ENCODE measurements around the gene SPRY4.
"Not testable (repeated sequence)": the region's sequence is repeated elsewhere in the genome, so short reads cannot be mapped to it uniquely, and the experiment has no call there.

The SPRY4 gene

DNA sequence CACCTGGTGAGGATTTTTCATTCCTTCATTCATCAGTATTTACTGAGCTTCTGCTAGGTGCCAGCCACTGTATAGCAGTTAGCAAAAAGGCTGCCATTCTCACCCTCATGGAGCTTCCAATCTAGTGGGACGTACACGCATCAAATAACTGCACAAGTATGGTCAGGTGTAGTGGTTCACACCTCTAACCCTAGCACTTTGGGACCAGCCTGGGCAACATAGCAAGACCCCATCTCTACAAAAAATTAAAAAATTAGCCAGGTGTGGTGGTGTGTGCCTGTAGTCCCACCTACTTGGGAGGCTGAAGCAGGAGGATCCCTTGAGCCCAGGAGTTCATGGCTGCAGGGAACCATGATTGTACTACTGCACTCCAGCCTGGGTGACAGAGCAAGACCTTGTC lies 8.9 kb upstream of the SPRY4 start:
- not testable (repeated sequence) for DNase-seq

DNA sequence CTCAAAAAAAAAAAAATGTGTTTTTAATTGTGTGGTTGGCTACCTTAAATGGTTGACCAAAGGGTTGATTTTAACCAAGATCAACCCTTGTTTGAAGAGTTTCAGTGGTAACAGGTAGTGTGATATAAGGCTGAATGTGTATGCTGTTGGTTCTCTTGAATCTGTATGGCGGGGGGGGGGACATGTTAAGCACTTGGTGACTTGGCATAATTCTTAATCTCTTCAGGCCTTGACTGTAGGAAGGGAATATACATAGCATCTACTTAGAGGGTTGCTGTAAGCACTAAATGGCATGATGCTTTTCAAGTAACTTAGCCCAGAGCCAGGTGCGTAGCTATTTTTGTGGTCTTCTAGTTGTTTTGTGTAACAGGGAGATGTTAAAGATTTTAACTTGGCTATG lies 5.6 kb upstream of the SPRY4 start:
- no peak for DNase-seq

DNA sequence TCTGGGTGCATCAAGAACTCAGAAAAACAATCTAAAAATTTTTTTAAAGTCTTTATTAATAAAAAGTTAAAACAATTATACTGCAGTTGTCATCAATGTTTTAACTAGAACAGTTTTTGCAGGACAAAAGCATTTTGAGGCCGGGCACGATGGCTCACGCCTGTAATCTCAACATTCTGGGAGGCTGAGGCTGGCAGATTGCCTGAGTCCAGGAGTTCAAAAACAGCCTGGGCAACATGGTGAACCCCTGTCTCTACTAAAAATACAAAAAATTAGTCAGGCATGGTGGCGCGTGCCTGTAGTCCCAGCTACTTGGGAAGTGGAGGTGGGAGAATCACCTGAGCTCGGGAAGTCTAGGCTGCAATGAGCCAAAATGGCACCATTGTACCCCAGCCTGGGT lies 5.2 kb upstream of the SPRY4 start:
- DNase-seq, result no peak

DNA sequence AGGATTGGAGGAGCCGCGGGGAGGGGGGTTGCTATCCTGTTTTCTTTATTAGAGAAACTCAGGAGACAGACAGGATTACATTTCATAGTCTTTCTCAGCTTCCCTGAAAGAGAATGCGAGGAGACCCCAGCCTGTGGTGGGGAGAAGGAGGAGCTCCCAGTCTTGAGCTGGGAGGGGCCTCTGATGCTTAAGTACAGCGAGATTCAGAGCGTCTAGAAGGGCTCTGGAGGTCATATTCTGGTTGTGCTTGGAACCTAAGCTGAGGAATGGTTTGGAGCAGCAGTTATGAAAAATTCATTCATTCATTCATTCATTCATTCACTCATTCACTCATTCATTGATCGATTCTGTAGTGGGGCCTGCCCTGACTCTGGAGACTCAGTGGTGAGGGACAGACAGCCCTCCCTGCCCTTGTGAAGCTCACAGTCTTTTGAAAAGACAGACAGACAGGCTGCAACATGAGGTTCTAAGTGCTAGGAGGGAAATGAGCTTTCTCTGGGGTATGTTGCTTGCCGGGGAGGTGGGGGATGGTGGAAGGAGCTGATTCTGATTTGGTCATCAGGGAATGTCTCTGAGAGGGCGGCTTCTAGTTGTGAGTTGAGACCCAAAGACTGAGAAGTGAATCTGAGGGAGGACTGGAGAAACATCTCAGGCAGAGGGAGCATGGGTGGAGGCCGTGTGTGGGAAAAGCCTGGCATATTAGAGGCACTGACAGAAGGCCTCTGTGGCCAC lies 2.5 kb upstream of the SPRY4 start:
- DNase-seq, result no peak

DNA sequence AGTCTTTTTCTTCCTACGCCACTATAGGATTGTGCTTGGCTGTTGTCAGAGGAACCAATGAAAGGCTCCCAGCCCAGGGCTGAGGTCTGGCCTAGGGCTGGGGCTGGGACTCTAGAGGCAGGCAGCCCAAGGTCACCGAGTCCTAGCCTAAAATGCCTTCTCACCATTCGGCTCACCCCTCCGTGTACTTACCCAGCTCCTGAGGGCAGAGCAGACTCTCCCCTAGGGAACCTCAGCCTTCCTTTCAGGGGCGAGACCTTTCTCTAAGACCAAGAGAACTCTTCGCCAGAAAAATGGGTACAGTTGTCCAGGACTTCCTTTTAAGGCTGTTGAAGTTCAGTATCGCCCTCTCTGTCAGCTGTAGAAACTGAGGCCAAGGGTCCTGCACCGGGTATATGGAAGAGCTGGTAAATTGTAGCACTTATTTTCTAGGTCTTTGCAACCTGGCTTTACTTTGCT lies 1.7 kb upstream of the SPRY4 start:
- no peak for DNase-seq

DNA sequence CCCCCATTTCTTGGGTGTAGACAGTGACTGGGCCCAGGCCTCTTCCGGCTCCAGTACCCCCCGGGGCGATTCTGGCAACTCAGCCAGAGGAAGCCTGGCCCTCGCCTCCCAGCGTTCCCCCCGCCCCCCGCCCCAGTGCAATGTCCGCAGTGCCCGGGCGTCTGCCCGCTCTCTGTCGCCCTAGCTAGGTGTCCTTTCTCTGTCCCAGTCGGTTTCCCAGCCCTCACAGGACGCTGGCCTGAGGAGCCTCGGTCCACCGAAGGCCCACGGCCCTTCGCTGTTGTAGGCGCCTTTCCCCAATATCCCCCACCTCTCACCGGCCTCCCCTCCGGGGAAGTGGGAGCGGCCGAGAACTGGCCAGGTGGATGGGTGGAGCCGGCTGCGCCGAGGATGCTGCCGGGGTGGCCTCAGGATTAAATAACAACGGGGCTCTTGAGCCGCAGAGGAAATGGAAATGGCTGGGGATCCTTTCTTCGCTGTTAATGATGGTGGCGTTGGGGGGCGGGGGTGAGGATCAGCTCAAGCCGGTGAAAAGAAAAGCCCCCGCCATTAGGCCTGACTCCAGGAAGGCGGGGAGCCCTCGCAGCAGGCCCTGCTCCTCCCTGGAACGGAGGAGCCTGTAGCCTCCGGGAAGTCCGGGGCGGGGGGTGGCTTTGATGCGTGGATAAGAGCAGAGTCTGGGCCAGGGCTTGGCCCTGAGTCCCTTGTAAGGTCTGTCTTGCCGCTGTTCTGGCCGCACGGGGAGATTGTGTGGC lies 1.1 kb upstream of the SPRY4 start:
- peak; percentile 39 for DNase-seq

DNA sequence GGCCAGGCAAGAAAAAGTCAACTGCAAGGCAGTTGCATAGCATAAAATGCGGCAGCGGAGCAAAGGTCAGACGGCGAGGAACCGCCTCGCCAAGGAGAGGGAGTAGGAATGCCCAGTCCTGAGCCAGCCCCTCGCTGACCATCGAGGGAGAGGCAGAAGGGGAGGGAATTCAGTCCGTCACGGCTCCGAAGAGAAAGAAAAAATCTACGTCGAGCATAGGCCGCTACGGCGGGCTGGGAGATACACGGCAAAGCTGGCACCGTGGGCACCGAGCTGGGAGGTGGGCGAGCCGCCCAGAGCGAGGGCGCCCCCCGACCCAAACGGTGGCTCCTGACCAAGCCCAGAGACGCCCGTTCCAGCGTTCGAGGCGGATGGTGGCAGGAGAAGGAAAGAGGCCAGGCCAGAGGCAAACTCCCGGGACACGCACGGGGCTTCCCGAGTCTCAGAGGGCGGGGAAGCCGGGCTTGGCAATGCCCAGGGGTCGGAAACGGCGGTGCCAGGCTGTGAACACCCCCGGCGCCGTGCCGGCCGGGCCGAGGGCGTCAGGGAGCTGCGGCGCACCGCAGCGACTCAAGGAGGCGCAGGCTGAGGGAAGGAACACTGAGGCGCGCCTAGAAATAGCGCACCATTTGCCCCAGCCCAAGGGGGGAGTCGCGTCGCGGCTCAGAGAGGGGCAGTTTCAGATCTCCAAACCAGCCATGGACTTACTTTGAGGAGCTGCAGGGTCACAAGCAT lies 518 bp downstream of the SPRY4 start:
- no peak for DNase-seq

DNA sequence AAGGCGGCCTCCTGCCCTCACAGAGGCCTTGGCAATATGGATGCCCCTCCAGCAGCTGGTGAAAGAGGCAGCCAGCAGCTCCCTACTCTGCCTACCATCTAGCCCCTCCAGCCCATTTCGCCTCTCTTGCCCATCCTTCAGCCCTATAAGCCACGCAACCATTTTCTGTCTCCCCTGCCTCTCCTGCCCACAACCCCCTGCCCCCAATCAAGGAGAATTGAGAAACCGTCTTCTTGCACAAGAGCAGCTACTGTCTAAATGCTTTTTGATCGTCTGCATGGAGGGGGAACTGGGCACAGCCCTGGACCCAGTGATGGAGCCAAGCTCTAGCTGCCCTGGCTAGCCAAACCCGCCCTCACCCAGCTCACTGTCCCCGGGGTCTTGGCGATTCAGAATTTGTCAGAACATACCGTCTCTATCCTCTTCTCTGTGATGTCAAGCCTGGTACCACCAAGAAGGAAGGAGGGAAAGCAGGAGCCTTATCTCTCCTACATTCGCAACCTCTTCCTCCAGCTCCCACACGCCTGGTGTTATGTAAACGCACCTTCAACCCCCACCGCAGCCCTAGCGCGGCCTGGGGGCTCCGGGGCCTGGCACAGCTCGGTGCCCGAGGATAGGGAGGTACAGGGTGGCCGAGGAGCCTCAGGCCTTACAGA lies 1.2 kb downstream of the SPRY4 start:
- DNase-seq, result no peak

DNA sequence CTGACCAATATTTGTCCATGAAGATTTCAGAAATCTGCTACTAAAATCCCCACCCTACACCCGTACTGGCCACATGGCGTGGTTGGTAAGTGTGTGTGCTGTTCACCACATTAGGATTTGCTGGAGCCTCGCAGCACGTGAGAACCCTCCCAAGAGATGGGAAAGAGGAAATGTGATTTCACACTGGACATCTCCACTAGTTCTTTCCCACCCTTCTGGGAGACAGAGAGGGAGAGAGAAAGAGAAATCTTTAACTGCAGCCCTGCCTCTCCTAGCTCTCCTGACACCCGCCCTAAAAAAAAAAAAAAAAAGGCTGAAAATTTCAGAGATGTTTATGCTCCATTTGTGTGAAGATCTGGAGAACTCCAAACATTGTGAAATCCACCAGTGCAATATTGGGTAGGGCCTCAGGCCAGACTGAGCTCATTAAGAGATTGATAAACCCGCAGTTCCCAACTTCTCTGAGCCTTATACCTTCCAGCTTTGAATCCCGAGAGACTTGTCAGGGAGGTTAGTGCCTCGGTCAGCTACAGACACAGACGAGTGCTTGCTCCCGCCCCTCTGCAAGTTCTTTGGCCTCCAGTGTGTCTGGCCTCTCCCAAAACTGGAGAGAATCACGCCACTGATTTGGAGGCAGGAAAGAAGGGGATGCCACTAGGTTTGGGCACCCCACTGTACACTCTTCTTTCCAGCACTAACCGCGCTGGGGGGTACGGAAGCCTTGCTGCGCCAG lies 1.9 kb downstream of the SPRY4 start:
- no peak for DNase-seq

DNA sequence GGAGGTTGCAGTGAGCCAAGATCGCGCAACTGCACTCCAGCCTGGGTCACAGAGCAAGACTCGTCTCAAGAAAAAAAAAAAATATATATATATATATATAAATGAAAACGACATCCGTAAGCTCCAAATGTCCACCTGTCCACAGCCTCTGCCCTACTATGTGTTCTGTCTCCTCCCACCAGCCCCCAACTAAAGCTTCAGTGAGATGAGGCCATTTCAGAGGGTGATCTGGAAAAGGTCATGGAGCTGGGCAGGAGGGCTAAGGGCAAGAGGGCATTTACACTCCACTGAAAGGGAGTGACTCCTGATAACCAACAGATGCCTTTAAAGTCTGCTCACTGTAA lies 2.4 kb downstream of the SPRY4 start:
- DNase-seq, result no peak

DNA sequence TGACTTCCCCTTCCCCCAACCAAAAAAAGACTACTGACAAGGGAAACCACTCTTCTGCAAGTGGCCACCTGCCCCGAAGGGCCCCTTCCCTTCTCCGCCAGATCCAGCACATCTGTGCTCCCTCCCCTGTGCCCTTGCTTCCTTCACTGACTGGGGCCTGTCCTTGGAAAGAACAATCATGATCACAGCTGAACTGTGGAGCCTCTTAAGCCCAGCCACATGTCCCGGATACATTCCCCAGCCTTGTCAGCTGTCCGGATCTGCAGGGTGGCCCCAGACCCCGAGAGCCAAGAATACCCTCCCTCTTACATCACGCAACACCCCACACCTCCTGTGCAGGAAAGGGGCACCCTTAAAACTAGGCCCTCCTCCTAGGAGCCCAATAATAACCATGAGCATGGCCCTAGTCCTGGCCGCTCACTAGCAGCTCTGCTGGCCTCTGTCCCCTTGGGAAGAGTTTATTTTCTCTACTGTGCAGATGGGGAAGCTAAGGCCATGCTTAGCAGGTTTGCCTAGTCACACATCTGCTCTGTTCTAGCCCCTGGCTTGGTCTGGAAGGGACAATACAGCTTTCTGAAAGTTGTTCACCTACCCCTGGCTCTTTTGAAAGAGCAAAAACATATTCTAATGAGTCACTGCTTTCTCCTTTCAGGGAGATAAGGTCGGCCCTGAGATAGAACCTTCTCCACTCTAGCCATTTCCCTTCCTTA lies 3.8 kb downstream of the SPRY4 start:
- no peak for DNase-seq

DNA sequence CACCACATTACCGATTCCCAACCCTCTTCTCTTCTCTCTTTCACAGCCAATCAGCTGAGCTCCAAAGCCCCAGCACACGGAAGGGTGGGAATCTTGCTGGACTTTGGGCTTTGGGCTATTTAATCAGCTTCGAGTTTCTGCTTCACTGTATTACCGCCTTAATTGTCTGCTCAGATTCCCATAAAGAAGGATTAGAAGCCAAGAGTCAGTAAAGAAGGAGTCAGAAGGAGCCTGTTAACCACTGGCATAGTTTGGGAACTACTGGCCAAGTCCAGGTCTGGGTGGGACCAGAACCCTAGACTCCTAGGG lies 4.4 kb downstream of the SPRY4 start:
- no peak for DNase-seq

DNA sequence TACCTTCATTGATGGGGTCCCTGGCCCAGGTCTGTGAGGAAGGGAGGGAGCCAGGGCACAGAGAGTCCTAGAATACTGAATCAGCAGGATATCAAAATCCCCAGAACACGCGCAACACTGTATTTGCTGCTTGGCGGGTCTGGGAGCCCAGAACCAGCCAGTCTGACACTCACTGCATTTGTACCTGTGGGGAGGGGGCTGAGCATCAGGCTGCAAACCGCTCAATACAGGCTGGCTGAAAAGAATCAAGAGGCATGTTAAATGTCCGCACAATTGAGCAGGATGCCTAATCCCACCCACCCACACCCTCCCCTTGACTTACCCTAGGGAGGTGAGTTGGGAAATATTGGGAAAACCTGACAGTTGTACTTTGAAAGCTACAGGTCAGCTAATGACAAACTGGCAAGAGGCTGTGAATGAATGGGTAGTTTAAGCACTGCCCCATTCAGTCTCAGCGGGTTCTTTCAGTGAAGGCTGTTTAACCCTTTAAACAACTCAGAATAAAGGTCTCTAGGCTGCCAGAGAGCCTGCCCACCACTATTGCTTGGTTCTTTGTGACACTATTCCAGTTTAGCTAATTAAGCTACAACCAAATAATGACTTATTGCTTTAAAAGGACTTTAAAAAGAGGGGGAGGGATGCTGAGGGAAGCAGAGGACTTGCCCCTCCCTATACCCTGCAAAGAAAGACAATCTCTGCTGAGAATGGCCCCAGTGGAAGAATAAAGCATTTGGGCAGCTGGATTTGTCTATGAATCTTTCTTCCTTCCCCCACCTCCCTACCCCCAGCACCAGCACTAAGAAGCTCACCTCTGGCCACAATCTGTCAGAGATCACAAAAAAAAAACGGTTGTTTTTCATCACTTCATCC lies 5.0 kb downstream of the SPRY4 start:
- no peak for DNase-seq

DNA sequence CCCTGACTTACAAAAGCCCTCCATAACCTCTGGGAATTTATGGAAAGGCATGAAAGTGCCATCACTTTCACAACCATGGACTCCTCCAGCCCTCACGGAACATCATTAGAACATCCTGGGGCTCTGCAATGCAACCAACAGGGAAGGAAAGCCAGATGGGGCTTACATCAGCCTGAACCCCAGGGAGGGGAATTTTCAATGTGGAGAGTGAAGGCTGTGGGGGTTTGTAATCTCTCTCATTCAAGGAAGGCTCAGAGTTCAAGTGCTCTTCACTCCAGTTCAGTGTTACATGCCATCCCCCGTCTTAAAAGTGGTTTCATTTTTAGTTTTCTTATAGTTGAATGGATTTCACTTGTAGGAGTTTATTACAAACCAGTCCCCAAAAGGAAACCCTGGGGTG lies 5.7 kb downstream of the SPRY4 start:
- DNase-seq, result no peak

DNA sequence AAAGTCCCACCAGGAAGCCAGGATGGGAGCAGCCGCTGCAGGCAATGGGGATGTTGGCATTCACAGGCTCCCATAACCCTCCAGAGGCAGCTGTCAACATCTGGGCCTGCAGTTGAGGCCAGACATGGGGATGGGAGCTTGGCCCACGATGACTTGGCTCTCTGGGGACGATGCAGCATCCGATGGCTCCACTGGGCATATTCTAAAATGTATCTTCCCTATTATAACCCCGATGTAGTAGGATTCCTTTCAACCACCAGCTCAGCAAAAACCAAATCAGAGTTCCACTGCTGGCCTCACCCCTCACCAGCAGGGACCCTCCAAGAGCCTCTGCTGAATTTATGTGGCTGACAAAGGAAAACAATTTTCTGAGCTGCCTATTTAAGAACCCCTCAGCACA lies 7.1 kb downstream of the SPRY4 start:
- no peak for DNase-seq

DNA sequence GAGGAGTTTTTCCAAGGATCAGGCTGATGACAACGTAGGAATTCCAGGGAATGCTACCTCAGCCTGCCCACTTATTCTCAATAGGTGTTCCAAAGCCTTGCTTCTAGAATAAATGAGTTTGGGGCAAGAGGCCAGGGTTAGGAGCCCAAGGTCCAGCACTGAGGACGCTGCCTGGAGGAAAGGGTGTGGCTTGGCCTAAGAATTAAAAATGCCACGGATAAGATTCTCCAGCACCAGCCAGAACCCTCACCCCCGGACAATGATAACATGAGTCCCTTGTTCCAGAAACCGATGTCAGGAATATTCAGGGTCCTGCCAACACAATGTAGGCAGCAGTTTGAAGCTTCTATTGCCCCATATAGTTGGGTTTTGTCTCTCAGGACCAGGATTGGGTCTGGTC lies 7.6 kb downstream of the SPRY4 start:
- DNase-seq, result no peak

DNA sequence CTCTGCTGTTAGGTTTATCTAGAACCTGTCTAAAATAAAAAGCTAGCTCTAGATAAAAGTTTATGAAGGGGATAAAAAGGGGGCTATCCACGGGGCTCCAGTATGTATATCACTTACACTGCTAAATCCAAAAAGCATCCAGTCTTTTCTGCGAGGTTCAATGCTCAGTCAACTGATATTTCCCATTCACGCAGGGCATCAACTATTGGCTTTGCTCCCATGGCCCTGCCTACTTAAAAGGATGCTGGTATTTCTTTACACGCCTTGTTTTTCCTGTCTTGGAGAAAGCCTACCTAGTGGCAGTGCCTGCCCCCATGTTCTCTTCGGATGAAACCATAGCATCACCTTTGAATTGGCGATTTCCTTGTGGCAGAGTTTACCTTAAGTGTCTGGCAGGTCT lies 8.1 kb downstream of the SPRY4 start:
- DNase-seq, result no peak

DNA sequence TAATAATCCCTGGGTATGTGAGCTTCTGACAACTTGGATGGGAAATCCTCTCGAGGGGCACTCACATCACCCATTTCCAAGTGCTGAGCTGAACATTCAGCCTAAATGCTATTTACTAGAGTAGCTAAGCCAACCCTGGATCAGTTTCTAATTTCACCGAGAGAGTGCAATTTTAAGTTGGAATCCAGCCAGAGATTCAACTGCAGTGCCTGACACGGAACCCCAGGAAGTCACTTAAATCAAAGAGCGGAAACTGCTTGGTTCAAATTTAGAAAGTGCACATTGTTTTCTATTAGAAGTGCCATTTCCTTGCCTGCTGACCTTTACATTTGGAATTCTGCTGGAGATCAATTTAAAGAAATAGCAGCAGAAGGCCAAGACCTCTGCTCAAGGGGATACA lies 8.8 kb downstream of the SPRY4 start:
- DNase-seq, result peak; percentile 86

DNA sequence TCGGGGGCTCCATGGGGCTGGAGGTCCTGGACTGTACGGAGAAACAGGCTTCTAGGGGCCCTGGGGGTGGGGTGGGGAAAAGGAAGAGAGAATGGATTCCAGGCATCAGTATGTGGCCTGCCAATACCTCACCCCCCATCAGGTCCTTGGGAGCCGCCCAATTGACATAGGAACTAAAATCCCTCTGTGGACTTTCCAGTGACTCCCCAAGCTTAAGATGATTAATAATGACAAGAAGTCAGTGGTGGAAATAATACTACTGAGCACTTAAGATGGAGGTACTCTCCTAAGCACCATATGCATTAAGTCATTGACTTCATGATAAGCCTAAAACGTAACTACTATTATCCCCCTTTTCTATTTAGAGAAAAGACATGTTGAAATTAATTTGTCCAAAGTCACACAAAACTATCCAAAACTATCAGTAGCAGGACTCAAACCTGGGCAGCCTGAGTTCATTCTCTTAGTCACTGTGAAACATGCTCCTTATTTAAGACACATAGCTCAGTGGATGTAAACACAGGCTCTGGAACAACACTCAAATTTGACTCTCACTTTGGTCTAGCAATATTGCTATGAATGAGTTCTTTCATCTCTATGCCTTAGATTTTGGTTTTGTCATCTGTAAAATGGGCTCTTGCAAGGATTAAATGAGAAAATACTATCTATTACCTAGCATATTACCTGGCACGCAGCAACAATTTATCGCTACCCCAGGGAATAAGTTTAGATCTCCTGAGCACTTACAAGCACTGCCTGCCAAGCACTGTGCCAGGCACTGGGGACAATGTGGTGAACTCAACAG lies 9.5 kb downstream of the SPRY4 start:
- no peak for DNase-seq

DNA sequence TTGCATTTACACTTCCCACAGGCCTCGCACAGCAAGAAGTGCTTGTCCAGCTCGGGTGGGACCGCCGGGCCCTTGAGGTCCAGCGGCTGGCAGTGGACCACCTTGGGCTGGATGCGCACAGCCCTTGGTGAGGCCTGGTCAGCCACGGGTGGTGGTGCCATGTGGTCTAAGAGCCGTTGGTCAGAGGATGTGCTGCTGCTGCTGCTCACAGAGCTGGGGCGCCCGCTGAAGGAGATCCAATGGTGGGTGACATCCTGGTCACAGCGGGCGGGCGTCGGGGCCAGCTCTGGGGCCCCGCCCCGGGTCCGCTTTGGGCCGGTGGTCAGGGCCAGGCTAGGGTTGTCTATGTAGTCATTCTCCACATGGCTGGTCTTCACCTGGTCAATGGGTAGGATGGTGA lies 10.2 kb downstream of the SPRY4 start:
- no peak for DNase-seq

Data from NCI-H748 treated with DMSO at 0.1 percent for 48 hours (cell line).